Endothelial cell of umbilical vein (primary cell): Measurements from ENCODE around the gene EPHA4. TPM values are rescaled to one million over a fixed set of nuclear protein-coding genes. Genes with fewer than 3 reads are reported as not detected.

Source experiments
- BruUV-seq: library from RNA; stranded (reverse); fragments of 400-500 nt; replicated peaks from 2 replicates; lab custom pipeline; 2021; lab: Mats Ljungman, UMichigan
- CTCF ChIA-PET: fragments of 300-600, 350-600 bp; sonication (Branson Sonifier 250); formaldehyde crosslinking; loops from one replicate; lab custom pipeline; 2021; ENCODE audit warnings: antibody characterized with exemption, inconsistent platforms; lab: Charles Lee
- POLR2A ChIA-PET: fragments of 300-600, 350-600 bp; sonication (Branson Sonifier 250); formaldehyde crosslinking; loops from one replicate; lab custom pipeline; 2021; ENCODE audit warnings: antibody characterized with exemption, inconsistent platforms; lab: Charles Lee
- DNase-seq: peaks from one replicate; pipeline ENCODE4 v3.0.0-alpha.2; 2011; ENCODE audit warnings: low read depth, low spot score
- FAIRE-seq: peaks from 2 replicates; lab custom pipeline; 2011; peaks lifted over from hg19 to GRCh38; lab: Jason Lieb, UNC
- H2AFZ ChIP-seq: 2 replicates; pipeline ENCODE4 v1.6.0; 2012; ENCODE audit warnings: low read depth, low read length, control low read depth, inconsistent platforms
- H3K27ac ChIP-seq: 2 replicates; pipeline ENCODE4 v1.5.1; 2011; ENCODE audit warnings: low read depth, mild to moderate bottlenecking, control low read depth, low read length, moderate library complexity; ENCODE audit not compliant: insufficient read depth
- H3K27me3 ChIP-seq, 2 experiments: 2 replicates each; pipeline versions ENCODE4 v1.6.0 to v1.6.1; 2011; ENCODE audit warnings: low read length in 2 of 2, mixed read lengths in 1 of 2; ENCODE audit not compliant: control insufficient read depth in 2 of 2, insufficient read depth in 2 of 2
- H3K36me3 ChIP-seq, 2 experiments: 2 replicates in 1 of 2; 3 replicates in 1 of 2; pipeline ENCODE4 v1.5.1; 2011; ENCODE audit warnings: low read length in 2 of 2, mild to moderate bottlenecking in 1 of 2, moderate library complexity in 1 of 2; ENCODE audit not compliant: control insufficient read depth in 2 of 2, insufficient read depth in 2 of 2; ENCODE audit errors: extremely low read depth in 1 of 2
- H3K4me1 ChIP-seq: 3 replicates; pipeline ENCODE4 v1.5.1; 2011; ENCODE audit warnings: mild to moderate bottlenecking, low read length; ENCODE audit not compliant: control insufficient read depth, insufficient read depth; ENCODE audit errors: extremely low read depth
- H3K4me2 ChIP-seq: 2 replicates; pipeline ENCODE4 v1.6.1; 2011; ENCODE audit warnings: low read length, control low read depth, mixed read lengths; ENCODE audit not compliant: insufficient read depth
- H3K4me3 ChIP-seq, 3 experiments: fragments of 200-600 bp in 1 of 3; sonication (generic), shearing (Covaris generic) in 1 of 3; replicated peaks in 1 of 3; 2 replicates each; pipeline ENCODE4 v1.5.1; 2011 to 2016; ENCODE audit warnings: control low read depth in 3 of 3, low read length in 3 of 3, mild to moderate bottlenecking in 2 of 3, inconsistent platforms in 1 of 3, low read depth in 1 of 3, moderate library complexity in 1 of 3; ENCODE audit not compliant: insufficient read depth in 1 of 3
- H3K79me2 ChIP-seq: 2 replicates; pipeline ENCODE4 v1.6.0; 2012; ENCODE audit warnings: low read length, inconsistent platforms; ENCODE audit not compliant: control insufficient read depth, insufficient read depth
- H3K9ac ChIP-seq: replicated peaks from 2 replicates; pipeline ENCODE3; 2011; ENCODE audit warnings: low read length, control low read depth; ENCODE audit not compliant: insufficient read depth; ENCODE audit errors: extremely low read depth
- H3K9me1 ChIP-seq: replicated peaks from 3 replicates; pipeline ENCODE4 v1.6.0; 2011; ENCODE audit warnings: mild to moderate bottlenecking, low read length; ENCODE audit not compliant: control insufficient read depth, insufficient read depth; ENCODE audit errors: extremely low read depth
- H3K9me3 ChIP-seq: replicated peaks from 2 replicates; pipeline ENCODE4 v1.5.1; 2012; ENCODE audit warnings: low read length, inconsistent platforms; ENCODE audit not compliant: control insufficient read depth, insufficient read depth
- H4K20me1 ChIP-seq: replicated peaks from 2 replicates; pipeline ENCODE3; 2011; ENCODE audit warnings: mild to moderate bottlenecking, low read length; ENCODE audit not compliant: control insufficient read depth, insufficient read depth; ENCODE audit errors: extremely low read depth
- EZH2 ChIP-seq: IDR thresholded peaks from 2 replicates; pipeline ENCODE4 v1.6.1; 2012; ENCODE audit warnings: borderline replicate concordance, low read depth, mild to moderate bottlenecking, moderate library complexity, low read length, inconsistent platforms; ENCODE audit not compliant: severe bottlenecking
- FOS ChIP-seq: IDR thresholded peaks from 2 replicates; pipeline ENCODE4 v1.6.1; 2011; ENCODE audit warnings: mild to moderate bottlenecking, low read length, moderate library complexity, borderline replicate concordance; ENCODE audit not compliant: insufficient read depth
- GATA2 ChIP-seq: IDR thresholded peaks from 2 replicates; pipeline ENCODE4 v1.7.0; 2011; ENCODE audit warnings: low read depth, mild to moderate bottlenecking, moderate library complexity, mixed read lengths, low read length; ENCODE audit not compliant: insufficient read length, insufficient read depth
- JUN ChIP-seq: IDR thresholded peaks from 2 replicates; pipeline ENCODE4 v1.6.1; 2011; ENCODE audit warnings: borderline replicate concordance, low read depth; ENCODE audit not compliant: insufficient read length, insufficient read depth
- MYC ChIP-seq: IDR thresholded peaks from one replicate; pipeline ENCODE4 v1.6.1; 2011; ENCODE audit warnings: mild to moderate bottlenecking, low read depth, low read length
- POLR2A ChIP-seq: IDR thresholded peaks from 2 replicates; pipeline ENCODE4 v1.6.1; 2012; ENCODE audit warnings: low read depth, mild to moderate bottlenecking, control low read depth, low read length
- POLR2AphosphoS5 ChIP-seq: IDR thresholded peaks from 2 replicates; pipeline ENCODE4 v1.6.1; 2012; ENCODE audit warnings: low read depth, mild to moderate bottlenecking, control low read depth, low read length, moderate library complexity; ENCODE audit not compliant: insufficient read depth
- dilution Hi-C: fragments of 300-500 bp; cut with MboI; formaldehyde crosslinking; loops from one replicate; pipeline ENCODE4 v1.15.0; 2019; ENCODE audit warnings: low sequenced_read_pairs; ENCODE audit not compliant: extremely low pct_ligation_motif_present
- intact Hi-C: fragments of 100-400 bp; cut with micrococcal nuclease; formaldehyde crosslinking; loops from one replicate; pipeline ENCODE4 v1.10.0; 2022
- polyA plus RNA-seq, 4 experiments: library from polyadenylated mRNA; depleted of rRNA in 3 of 4; stranded (reverse) in 3 of 4; unstranded in 1 of 4; fragments of >200 nt; gene quantifications; 2 replicates each; pipeline versions ENCODE4 v1.2.1 to v1.2.3, GENCODE V29; 2011 to 2012; ENCODE audit warnings: missing spikeins in 1 of 4
- total RNA-seq: library from RNA; stranded (reverse); gene quantifications from 2 replicates; pipeline ENCODE4 v1.2.3, GENCODE V29; 2021
- TF ChIP-seq, protein P1 (sequence below): IDR thresholded peaks from 2 replicates; pipeline ENCODE4 v1.6.1; 2011; ENCODE audit not compliant: insufficient read depth, insufficient read length
- TF ChIP-seq, protein P2 (sequence below), 2 donors: IDR thresholded peaks; 1 replicate in 1 of 2; 2 replicates in 1 of 2; pipeline ENCODE4 v1.5.1; 2011; ENCODE audit warnings: low read length in 2 of 2, mild to moderate bottlenecking in 2 of 2, moderate library complexity in 2 of 2, control low read depth in 1 of 2, inconsistent platforms in 1 of 2, low read depth in 1 of 2; ENCODE audit not compliant: insufficient read depth in 1 of 2; ENCODE audit errors: extremely low read depth in 1 of 2

EPHA4 gene
- total and polyA plus RNA-seq, 2 donors (not counting 3 experiments of a cell fraction or from before 2014, with no cell fraction given): 11.9 to 19.8 TPM

GRCh38 chr2:221514305-221515040, 57.6 kb downstream of the EPHA4 start:
- Histone ChIP-seq H3K4me3 (no peak overlapping the region), H3K9me1 (no peaks in the 10 kb centered on the region), H3K79me2 (no peaks in the 10 kb centered on the region), H3K27me3 (no peaks in the 10 kb centered on the region), H2AFZ (no peak overlapping the region), H3K9me3 (no peaks in the 10 kb centered on the region), H4K20me1 (no peaks in the 10 kb centered on the region), H3K36me3 (no peaks in the 10 kb centered on the region), H3K4me2 (no peak overlapping the region), H3K27ac (no peak overlapping the region), H3K4me1 (peaks cover 26% of the 10 kb centered on the region), H3K9ac (no peak overlapping the region)
- POLR2A ChIA-PET: no interaction called here
- DNase-seq: no peak
- no peak for FAIRE-seq
- dilution Hi-C loops: no loop called here
- TF ChIP-seq FOS: no peak
- no peak for TF ChIP-seq POLR2AphosphoS5
- TF ChIP-seq JUN: no peak
- TF ChIP-seq, protein P1, sequence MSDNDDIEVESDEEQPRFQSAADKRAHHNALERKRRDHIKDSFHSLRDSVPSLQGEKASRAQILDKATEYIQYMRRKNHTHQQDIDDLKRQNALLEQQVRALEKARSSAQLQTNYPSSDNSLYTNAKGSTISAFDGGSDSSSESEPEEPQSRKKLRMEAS: no peak
- TF ChIP-seq EZH2: no peak
- TF ChIP-seq, protein P2, sequence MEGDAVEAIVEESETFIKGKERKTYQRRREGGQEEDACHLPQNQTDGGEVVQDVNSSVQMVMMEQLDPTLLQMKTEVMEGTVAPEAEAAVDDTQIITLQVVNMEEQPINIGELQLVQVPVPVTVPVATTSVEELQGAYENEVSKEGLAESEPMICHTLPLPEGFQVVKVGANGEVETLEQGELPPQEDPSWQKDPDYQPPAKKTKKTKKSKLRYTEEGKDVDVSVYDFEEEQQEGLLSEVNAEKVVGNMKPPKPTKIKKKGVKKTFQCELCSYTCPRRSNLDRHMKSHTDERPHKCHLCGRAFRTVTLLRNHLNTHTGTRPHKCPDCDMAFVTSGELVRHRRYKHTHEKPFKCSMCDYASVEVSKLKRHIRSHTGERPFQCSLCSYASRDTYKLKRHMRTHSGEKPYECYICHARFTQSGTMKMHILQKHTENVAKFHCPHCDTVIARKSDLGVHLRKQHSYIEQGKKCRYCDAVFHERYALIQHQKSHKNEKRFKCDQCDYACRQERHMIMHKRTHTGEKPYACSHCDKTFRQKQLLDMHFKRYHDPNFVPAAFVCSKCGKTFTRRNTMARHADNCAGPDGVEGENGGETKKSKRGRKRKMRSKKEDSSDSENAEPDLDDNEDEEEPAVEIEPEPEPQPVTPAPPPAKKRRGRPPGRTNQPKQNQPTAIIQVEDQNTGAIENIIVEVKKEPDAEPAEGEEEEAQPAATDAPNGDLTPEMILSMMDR (IDR thresholded peaks at IDR 0.05; ENCODE audit: extremely low read depth in 1 of 2, insufficient read depth in 1 of 2, low read depth in 1 of 2, low read length in 2 of 2): no peak
- no peak for TF ChIP-seq GATA2
- no peak for TF ChIP-seq POLR2A
- no peak for TF ChIP-seq MYC
- BruUV-seq: no TSS peak
- CTCF ChIA-PET: no interaction called here
- intact Hi-C loops: loop anchor here (5.0 kb wide), 1 partner anchor 72 kb away; no protein-coding TSS in a partner anchor
